WI38 (cell line): ENCODE results near the gene ADH7.
"Not testable (repeated sequence)": the region's sequence is repeated elsewhere in the genome, so short reads cannot be mapped to it uniquely, and the experiment has no call there.

Source experiments
- H3K4me3 ChIP-seq: 2 replicates; pipeline ENCODE4 v1.5.1; 2011; ENCODE audit warnings: low read depth, mild to moderate bottlenecking, control low read depth, low read length
- TF ChIP-seq, protein P1 (sequence below): IDR thresholded peaks from 2 replicates; pipeline ENCODE4 v1.5.1; 2012; ENCODE audit warnings: low read depth, mild to moderate bottlenecking, control low read depth, low read length

Gene ADH7

DNA sequence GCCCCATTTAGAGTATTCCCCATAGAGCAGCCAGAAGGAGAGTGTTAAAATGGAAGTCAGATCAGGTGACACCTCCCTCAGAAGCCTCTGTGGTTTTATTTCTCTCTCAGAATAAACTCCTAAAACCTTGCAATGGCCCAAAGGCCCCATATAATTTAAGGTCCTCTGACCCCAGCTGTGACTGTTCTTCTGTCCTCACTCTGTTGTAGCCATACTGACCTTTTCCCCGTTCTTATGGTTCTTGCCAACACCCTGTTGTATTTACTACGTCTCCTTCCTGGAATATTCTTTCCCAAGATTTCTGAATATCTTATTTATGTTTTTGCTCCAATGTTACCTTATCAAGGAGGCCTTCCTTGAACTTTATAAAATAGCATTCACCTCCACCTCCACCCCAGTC is 18.0 kb downstream of the ADH7 start:
- TF ChIP-seq, protein P1, sequence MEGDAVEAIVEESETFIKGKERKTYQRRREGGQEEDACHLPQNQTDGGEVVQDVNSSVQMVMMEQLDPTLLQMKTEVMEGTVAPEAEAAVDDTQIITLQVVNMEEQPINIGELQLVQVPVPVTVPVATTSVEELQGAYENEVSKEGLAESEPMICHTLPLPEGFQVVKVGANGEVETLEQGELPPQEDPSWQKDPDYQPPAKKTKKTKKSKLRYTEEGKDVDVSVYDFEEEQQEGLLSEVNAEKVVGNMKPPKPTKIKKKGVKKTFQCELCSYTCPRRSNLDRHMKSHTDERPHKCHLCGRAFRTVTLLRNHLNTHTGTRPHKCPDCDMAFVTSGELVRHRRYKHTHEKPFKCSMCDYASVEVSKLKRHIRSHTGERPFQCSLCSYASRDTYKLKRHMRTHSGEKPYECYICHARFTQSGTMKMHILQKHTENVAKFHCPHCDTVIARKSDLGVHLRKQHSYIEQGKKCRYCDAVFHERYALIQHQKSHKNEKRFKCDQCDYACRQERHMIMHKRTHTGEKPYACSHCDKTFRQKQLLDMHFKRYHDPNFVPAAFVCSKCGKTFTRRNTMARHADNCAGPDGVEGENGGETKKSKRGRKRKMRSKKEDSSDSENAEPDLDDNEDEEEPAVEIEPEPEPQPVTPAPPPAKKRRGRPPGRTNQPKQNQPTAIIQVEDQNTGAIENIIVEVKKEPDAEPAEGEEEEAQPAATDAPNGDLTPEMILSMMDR: no peak

DNA sequence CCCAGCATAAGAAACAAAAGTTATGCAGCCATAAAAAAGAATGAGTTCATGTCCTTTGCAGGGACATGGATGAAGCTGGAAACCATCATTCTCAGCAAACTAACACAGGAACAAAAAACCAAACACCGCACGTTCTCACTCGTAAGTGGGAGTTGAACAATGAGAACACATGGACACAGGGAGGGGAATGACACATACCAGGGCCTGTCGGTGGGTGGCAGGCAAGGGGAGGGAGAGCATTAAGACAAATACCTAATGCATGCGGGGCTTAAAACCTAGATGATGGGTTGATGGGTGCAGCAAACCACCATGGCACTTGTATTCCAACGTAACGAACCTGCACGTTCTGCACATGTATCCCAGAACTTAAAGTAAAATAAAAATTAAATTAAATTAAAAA is 19.4 kb downstream of the ADH7 start:
- H3K4me3 ChIP-seq: not testable (repeated sequence)

More for the DNA sequence above, 18.0 kb downstream of the ADH7 start:
- H3K4me3 ChIP-seq: no peak overlapping the region

DNA sequence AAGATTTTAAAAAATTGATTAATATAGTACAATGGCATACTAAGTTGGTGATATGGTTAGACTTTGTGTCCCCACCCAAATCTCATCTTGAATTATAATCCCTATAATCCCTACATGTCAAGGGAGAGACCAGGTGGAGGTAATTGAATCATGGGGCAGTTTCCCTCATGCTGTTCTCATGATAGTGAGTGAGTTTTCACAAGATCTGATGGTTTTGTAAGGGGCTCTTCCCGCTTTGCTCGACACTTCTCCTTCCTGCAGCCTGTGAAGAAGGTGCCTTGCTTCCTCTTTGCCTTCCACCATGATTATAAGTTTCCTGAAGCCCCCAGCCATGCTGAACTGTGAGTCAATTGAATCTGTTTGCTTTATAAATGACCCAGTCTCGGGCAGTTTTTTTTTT is 20.2 kb downstream of the ADH7 start:
- H3K4me3 ChIP-seq: not testable (repeated sequence)

DNA sequence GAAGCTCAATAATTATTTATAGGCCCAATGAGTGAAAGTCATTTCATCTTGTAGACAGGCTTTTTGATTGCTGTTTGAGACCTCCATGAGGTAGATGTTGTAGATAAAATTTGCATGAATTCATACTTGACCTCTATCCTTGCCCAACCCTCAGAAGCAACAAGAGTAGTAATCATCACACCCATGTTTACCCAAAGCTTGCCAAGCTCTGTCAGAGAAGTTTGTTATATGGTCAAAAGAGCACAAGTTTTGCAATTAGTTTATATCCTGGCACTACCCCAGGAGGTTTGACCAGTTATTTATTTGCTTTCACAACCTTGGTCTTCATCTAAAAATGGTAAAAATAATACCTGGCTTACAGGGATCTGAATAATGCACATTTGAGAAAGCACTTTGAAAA is 20.7 kb downstream of the ADH7 start:
- TF ChIP-seq, protein P1: no peak
- no peak overlapping the region for H3K4me3 ChIP-seq

DNA sequence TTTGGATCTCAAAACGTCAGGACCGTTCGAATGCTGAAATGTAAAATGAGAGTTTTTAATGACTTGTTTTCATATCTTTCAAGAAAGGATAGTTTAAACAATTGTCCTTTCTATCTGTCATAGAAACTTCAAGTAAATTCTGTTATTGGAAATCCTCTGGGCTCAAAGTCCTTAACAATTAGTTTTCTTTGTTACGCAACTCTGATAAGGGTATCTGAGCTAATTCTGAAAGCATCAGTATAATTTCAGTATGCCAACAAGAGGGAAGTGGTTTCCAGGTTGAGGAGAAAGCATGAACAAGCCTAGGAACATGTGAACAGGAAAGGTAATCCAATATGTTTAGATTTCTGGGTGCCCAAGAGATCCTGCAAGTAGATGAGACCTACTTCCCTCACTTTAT is 22.0 kb downstream of the ADH7 start:
- TF ChIP-seq, protein P1: no peak
- H3K4me3 ChIP-seq: no peak overlapping the region

DNA sequence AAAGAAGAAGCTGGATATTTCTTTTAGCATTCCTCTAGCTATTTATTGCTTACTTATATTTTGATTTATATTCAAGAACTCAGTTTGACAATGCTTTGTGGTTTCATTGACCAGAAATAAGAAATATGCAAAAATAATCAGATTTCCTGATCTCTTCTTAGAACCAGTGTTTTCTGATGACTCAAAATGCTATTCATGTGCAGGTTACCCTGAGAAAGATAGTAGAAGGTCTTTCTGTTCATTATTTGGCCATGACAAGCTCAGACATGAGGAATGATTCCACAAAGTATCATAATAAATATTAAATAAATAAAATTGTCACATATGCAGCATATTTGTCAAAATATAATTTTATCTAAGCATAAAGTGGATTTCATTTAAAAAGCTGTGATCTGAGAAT is 24.1 kb downstream of the ADH7 start:
- TF ChIP-seq, protein P1: no peak
- H3K4me3 ChIP-seq: no peak overlapping the region

DNA sequence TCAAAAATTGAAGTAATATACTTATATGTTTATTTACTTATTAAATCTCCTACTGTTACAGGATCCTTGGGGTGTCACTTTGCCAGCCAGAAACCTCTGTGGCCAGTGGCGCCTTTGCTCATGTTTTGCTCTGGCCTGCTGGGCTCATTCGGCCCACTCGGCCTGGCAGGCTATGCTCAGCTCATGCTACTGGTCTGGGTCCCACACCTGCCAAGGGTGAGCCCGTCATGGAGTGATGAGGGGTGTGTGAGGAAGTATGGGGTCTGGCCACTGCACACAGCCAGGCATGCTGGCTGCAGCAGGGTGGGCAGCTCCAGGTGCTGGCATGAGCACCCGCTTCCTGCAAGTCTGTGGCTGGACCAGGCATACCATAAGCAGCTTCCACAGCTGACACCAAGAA is 25.1 kb downstream of the ADH7 start:
- TF ChIP-seq, protein P1: no peak
- no peak overlapping the region for H3K4me3 ChIP-seq

DNA sequence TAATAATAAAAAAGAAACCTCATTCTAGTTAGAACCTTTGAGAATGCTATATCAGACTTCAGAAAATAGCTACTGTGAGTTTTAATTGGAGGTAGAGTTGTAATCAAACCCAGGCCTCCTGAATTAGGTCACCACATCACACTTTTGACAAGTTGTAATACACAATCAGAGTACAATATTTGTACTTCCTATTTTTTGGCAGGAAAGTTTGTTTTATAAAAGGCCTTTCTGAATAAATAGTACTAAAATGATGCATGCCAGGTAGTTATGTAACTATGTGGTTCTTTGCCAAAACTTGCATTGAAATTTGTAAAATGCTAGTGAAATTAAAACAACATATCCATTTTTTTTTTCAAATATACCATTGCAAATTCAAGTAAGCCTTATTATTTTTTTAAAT is 26.8 kb downstream of the ADH7 start:
- H3K4me3 ChIP-seq: no peak overlapping the region
- TF ChIP-seq, protein P1: no peak
